ENCODE results near the gene KIRREL2. TPM values are rescaled to one million over a fixed set of nuclear protein-coding genes. Genes with fewer than 3 reads are reported as not detected.
"Not testable (repeated sequence)": the region's sequence is repeated elsewhere in the genome, so short reads cannot be mapped to it uniquely, and the experiment has no call there.

KIRREL2 gene
- total RNA-seq, 1 experiment from 2014 or later: 0.12 TPM

DNA sequence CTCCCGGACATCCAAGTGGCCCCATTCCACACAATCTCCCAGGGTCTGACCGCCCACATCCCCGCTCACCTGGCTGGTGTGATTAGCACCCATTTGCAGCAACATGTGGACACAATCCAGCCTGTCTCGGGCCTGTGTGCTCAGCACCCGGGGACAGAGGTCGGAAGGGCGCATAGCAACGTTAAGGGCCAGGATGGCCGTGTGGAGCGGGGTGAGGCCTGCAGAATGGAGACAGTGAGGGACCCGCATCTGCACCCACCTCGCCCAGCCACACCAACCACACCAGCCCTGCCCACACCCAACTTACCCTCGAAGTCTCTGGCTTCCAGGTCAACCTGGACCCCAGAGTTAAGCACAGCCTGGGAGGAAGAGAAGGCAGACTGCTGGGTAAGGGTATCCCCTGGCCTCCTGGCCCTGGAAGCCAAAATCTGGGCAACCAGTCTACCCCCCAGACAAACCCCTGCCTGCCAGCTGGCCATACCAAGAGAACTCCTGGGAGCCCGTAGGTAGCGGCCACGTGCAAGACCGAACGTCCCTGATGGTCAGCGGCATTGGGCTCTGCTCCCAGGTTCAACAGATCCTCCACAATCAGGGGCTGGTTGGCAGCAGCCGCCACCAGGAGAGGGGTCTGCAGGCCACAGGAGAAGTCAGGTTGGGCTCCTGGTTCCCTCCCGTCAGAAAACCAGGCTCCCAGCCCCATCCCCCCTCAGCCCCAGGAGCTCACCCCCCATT lies 39.4 kb downstream of the KIRREL2 start:
- DNase-seq (ENCODE audit: extremely low read depth, low read depth): no peak

DNA sequence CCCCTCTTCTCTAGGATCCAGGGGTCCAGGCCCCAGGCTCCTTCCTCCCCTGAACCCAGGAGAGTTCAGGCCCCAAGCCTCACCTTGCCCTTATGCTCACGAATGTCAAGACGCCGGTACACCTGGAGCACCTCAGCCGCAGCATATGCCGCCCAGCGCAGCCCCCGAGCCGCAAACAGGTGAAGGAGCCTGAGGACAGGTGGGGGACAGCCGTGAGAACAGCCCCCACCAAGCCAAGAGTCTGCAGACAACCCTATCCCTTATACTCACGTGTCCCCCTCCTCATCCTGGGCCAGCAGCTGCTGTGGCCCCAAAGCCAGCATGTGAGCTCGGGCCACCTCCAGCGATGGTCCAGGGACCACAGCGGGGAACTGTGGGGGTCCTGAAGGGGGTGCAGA lies 39.9 kb downstream of the KIRREL2 start:
- DNase-seq (ENCODE audit: extremely low read depth, low read depth): no peak

DNA sequence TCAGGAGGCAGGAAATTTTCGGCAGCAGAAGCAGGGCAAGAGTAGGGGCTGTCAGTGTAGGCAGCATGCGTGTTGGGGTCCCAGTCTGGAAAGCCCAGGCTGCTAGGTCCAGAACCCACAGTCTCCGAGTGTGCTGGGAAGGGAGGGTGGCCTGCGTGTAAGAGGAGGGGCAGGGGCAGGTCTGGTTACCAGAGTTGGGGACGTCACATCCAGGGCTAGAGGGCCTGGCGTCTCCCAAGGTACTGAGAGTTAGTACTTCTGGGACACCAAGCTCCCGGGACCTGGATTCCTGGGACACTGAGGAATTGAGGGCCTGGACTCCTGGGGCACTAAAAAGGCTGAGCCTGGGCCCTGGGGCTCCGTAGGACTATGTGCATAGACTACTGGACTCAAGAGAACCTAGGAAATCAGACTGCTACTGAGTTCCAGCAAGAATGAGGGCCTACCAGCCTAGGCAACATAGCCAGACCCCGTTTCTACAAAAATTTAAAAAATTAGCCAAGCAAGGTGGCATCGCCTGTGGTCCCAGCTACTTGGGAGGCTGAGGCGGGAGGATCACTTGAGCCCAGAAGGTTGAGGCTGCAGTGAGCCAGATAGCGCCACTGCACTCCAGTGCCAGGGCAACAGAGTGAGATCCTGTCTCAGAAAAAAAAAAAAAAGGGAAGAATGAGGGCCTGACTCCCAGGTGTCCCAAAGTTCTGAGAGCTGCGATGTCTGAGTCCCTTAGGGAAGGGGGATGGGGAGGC lies 41.2 kb downstream of the KIRREL2 start:
- no peak for DNase-seq (ENCODE audit: extremely low read depth, low read depth)

DNA sequence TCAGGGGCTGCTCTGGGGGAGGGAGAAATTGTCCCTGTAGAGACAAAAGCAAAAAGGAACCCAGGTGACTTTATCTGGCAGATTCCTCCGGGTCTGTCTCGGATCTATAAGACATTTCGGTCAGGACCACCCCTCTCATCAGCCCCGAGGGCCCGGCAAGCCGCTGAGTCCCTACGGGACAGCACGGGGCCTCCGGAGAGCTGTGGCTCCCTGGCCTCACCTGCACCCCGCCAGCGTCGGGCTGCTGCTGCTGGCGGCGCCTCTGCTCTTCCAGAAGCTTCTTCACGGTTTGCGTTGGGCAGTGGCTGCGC lies 41.7 kb downstream of the KIRREL2 start:
- no peak for DNase-seq (ENCODE audit: extremely low read depth, low read depth)

DNA sequence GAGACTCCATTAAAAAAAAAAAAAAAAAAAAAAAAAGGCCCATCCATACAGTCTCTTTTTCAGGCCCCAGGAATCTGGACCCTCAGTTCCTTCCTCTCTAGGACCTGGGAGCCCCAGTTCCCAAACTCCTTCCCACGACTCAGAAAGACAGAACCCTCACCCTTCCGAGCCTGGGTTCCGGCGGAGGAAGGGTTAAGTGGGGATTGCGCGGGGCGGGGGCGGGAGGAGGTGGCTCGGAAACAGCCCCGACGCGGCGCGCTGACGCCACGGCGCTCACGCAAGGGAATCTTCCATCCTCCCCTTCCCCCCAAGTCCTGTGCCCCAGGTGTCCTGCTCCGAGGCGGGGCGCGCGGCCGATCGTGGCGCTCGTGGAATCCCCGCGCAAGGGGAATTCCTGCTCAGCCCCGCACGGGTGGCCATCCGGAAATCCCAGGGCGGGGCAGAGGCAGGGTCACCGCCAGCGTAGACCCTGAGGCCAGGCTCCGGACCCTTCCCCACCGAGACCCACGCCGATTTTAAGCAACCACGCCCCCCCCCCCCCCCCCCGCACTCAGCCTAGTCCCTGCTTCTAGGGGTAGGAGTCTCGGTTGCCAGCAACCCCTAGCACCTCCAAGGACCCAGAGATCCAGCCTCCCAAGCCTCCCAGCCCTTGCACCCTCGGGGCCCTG lies 43.0 kb downstream of the KIRREL2 start:
- peak; percentile 65 for DNase-seq (ENCODE audit: extremely low read depth, low read depth)

DNA sequence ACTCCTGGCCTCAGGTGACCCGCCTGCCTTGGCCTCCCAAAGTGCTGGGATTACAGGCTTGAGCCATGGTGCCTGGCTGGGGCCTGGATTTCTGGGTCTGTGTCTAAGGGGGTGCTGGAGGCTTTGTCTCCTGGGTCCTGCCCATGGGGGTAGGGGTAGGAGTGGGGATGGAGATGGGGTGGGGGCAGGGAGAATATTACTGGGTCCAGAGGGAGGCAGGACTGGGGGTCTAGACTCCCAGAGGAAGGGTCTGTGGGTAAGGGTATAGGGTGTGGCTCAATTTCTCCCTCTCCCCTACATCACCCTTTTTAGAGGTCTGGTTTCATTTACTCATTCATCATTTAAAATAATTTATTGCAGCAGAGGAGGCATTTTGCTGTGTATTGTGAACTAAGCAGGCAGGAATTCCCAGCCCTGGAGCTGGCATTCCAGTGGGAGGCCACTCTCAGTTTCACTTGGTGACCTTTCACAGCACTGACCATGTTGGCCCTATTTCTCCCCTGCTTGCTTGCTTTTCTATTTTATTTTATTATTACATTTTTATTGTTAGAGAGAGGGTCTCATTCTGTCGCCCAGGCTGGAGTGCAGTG lies 44.4 kb downstream of the KIRREL2 start:
- no peak for DNase-seq (ENCODE audit: extremely low read depth, low read depth)

DNA sequence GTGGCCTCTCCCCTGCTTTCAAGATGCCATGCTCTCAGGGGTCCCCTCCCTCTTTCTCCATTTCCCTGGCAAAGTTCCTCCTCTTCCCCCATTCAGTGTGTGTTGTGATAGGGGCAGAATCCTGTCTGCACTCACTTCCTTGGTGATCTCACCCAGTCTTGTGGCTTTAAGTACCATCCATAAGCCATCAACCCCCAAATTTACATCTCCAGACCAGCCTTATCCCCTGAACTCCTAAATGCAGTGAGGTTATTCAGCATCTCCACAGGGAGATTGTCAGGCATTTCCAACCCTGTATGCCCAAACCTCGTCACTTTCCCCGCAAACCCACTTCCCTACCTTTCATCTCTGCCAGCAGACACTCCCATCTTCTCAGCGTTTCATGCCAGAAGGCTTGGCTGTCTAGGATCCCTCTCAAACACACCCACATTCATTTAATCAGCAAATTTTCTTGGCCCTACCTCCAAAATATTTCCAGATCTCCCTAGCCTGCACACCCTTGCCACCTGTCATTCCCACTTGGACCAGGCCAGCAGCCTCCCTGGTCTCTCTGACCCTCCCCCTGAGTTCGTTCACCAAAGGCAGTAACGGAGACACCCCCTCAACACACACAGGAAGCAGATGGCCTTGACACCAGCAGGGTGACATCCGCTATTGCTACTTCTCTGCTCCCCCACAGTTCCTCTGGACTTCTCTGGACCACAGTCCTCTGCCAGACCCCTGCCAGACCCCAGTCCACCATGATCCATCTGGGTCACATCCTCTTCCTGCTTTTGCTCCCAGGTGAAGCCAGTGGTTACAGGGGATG lies 45.3 kb downstream of the KIRREL2 start, which contains the start of gene HCST:
Gene HCST, plus strand, starts transcription at position 676 of the 808 bp plus-strand sequence. Its CDS starts 65 bp downstream, at position 741.
- no peak for DNase-seq (ENCODE audit: extremely low read depth, low read depth)

DNA sequence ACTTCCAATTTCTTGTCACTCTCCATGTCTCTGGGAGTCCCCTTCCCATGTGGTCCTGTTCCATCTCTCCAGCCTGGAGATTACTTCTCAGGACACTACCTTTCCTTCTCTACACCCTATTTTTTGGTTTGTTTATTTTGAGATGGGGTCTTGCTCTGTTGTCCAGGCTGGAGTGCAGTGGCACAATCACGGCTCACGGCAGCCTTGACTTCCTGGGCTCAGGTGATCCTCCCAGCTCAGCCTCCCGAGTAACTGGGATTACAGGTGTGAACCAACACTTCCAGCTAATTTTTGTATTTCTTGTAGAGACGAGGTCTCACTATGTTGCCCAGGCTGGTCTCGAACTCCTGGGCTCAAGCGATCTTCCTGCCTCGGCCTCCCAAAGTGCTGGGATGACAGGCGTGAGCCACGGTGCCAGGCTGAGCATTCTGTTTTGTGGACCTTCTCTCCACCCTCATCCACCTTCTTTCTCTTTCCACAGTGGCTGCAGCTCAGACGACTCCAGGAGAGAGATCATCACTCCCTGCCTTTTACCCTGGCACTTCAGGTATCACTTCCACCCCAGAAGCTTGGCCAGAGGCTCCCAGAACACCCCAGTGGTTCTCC lies 46.3 kb downstream of the KIRREL2 start:
- DNase-seq (ENCODE audit: extremely low read depth, low read depth): no peak

DNA sequence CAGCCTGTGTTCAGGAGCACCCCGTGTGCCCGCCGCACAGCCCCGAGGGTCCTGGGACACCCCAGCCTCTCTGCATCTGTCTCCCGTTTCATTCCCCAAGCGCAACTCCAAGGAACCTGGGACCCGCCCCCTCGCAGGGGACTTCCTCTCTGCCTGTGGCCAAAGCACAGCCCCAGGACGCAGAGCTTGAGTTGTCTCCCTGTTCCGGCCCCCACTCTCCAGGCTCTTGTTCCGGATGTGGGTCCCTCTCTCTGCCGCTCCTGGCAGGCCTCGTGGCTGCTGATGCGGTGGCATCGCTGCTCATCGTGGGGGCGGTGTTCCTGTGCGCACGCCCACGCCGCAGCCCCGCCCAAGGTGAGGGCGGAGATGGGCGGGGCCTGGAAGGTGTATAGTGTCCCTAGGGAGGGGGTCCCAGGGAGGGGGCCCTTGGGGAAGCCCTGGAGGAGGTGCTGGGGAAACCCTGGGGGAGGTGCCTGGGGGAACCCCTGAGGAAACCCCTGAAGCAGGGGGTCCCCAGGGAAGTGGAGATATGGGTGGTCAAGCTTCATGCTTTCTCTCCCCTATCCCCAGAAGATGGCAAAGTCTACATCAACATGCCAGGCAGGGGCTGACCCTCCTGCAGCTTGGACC lies 47.0 kb downstream of the KIRREL2 start:
- DNase-seq (ENCODE audit: extremely low read depth, low read depth): peak; percentile 13

DNA sequence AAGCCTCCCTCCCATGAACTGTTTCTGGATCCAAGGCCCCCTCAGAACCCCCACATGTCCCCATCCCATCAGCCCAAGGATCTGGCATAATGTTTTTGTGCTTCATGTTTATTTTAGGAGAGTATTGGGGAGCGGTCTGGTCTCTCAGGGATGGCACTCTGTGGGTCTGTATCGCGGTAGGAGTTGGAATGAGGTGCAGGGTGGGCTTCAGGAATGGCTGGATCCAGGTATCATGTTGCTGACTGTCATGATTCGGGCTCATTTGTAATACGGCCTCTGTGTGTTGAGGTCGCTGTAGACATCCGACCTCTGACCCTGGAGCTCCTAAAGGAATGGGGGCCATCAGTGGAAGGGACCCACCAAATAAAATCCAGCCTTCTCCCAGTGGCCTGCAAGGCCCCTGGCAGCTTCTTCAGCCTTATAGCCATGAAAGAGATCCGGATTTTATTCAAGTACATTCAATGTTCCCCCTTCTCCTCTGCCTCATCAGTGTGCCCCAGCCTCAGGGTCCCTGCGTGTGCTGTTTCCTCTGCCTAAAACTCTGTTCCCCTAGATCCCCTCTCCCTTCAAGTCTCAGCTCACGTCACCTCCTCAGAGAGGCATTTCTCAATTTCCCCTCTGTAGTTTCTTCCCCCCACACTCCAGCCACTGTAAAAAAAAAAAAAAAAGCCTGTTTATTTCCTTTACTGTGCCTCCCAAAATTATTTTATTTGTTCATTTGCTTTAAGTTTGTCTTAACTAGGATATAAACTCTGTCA lies 47.8 kb downstream of the KIRREL2 start:
- no peak for DNase-seq (ENCODE audit: extremely low read depth, low read depth)

DNA sequence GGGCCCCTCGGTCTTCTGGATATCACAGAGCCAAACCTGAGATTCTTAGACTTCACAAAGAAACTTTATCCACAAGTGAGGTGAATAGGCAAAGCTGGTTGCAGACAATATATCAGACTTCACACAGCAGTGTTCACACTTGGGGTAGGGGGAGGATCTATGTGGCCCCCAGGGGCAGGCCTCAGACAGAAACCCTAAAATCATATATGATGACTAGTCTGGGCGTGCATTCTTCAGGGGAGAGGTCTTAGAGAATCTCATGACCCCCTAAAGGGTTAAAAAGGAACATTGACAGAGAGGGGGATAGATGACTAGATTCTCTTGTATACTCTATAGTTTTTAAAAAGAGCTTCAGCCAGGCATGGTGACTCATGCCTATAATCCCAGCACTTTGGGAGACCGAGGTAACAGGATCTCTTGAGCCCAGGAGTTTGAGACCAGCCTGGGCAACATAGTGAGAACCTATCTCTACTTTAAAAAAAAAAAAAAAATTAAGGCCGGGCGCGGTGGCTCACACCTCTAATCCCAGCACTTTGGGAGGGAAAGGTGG lies 48.5 kb downstream of the KIRREL2 start:
- no peak for DNase-seq (ENCODE audit: extremely low read depth, low read depth)

DNA sequence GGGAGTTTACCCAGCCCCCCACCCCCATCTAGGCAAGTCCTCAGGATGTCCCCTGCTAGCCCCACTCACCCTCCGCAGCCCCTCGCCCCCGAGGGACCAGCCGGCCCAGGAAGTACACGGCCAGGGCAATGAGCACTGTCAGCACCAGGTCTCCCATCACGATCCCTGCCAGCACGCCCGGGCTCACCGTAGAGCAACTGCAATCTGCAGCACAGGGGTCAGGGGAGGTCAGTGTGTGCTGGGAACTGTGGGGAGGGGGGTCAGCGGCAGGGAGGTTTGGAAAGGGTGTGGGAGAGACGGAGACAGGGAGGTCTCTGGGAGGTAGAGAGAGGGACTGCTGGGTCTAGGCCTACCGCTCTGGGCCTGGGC lies 50.6 kb downstream of the KIRREL2 start:
- no peak for DNase-seq (ENCODE audit: extremely low read depth, low read depth)

DNA sequence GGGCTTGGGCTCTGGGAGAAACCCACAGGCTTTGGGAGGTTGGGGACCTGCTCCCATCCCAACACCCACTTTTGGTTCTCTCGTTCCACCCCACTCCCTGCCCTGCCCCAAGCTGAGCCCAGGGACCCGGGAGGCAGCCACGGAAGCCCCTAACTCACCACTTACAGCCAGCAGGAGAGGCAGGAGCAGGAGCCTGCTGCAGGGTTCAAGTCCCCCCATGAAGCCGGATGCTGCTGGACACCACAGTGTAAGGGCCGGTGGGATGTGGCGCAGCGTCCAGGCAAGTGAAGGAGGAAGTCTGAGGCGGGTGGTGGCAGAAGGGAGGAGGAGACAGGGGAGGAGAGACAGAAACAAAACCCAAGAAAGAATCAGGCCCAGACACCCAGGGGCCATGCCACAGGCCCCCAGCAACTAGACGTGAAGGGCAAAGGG lies 51.3 kb downstream of the KIRREL2 start, which contains the start of gene TYROBP:
Gene TYROBP, minus strand, starts transcription at position 286 of the 432 bp plus-strand sequence. Its CDS starts 67 bp downstream, at position 219.
- no peak for DNase-seq (ENCODE audit: extremely low read depth, low read depth)

DNA sequence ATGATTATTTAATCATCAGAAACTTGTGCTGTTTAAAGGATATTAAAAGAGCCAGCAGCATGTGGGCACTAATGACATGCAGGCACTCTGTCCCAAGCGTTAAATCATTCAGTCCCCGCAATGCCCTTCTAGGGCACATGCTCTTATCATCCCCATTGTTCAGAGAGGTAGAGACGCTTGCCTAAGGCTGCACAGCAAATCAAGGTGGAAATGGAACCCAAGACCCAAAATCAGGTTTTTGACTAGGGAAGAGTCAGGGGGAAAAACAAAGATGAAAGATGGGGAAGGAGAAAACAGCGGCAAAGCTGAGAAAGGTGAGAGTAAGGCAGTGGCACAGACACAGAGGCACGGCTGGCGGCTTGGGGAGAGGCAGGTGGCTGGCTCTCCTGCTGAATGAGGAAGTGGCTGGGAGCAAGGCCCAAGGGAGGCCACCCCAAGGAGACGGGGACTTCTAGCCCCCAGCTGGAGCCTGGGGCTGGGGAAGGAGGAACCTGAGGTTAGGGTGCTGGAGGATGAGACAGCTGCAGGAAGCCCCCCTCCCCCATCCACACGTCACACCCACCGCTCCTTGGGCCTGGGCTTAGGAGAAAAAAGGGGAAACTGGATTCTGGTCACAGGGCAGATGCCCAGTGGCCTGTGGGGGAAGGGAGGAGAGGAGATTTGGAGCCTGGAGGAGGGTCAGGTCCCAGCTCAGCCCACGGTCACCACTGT lies 52.4 kb downstream of the KIRREL2 start:
- no peak for DNase-seq (ENCODE audit: extremely low read depth, low read depth)

DNA sequence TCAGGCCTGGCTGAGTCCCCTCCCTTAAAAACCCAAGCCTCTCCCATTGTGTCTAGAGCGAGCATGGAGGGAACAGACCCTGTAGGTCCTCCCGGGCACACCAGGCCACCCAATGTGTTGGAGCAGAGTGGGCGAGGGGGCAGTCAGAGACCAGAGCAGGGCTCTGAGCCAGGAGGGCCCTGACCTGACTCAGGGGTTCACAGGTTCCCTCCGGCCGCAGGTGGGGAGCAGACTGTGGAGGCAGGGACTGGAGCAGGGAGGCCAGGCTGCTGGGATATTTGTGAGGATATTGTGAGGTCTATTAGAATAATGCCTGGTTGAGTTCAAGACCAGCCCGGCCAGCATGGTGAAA lies 52.9 kb downstream of the KIRREL2 start:
- no peak for DNase-seq (ENCODE audit: extremely low read depth, low read depth)

DNA sequence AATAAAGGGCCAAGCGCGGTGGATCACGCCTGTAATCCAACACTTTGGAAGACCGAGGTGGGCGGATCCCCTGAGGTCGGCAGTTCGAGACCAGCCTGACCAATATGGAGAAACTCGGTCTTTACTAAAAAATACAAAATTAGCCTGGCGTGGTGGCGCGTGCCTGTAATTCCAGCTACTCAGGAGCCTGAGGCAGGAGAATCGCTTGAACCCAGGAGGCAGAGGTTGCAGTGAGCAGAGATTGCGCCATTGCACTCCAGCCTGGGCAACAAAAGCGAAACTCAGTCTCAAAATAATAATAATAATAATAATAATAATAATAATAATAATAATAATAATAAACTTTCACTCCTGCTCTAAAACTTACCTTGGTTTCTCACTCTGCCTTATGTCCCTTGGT lies 53.6 kb downstream of the KIRREL2 start:
- DNase-seq (ENCODE audit: extremely low read depth, low read depth): not testable (repeated sequence)

DNA sequence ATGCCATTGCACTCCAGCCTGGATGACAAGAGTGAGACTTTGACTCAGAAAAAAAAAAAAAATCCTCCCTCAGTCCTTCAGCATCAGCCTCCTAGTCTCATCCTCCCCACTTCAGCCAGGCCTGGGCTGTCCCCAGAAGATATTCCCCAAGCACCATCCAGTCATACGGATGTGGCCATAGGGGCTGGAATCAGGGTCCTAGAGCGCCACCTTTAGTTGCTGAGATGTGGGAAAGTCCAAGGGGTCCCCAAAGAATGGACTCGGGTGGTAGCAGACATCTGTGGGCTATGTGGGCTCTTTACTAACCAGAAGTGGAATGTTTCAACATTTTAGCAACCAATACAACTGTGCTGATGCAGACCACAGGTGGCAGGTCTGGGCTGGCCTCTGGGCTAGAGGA lies 54.5 kb downstream of the KIRREL2 start:
- no peak for DNase-seq (ENCODE audit: extremely low read depth, low read depth)

DNA sequence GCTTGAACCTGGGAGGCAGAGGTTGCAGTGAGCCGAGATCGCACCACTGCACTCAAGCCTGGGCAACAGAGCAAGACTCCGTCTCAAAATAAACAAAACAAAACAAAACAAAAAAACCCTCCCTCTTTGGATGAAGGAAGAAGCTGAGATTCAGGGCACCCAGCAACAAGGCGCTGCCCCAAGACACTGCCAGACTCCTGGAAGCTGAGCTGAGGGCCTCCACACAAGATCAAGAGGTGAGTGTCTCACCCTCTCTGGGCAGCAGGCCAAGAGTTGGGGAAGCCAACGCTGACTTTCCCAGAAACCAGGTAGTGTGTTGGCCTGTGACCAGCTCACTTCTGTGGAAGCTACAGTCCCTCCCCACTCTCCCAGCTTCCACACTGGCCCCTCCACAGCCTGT lies 55.1 kb downstream of the KIRREL2 start:
- DNase-seq (ENCODE audit: extremely low read depth, low read depth): no peak

Data from NCI-H460 (cell line).